Left ventricle myocardium inferior (tissue), 1 donor: ENCODE results near the gene PHEX. TPM values are rescaled to one million over a fixed set of nuclear protein-coding genes. Genes with fewer than 3 reads are reported as not detected.

Experiments used
- DNase-seq: peaks from one replicate; pipeline ENCODE4 v3.0.0-alpha.2; 2020
- H3K27ac ChIP-seq: fragments of 200-600 bp; replicated peaks from 2 replicates; pipeline ENCODE4 v1.8.0; 2021
- H3K27me3 ChIP-seq: fragments of 200-600 bp; 2 replicates; pipeline ENCODE4 v1.8.0; 2021; ENCODE audit warnings: low read depth
- H3K36me3 ChIP-seq: fragments of 200-600 bp; 2 replicates; pipeline ENCODE4 v1.8.0; 2021
- H3K4me1 ChIP-seq: fragments of 200-600 bp; 2 replicates; pipeline ENCODE4 v1.8.0; 2021
- H3K4me3 ChIP-seq: fragments of 200-600 bp; 2 replicates; pipeline ENCODE4 v1.8.0; 2021; ENCODE audit warnings: mild to moderate bottlenecking, moderate library complexity
- H3K9me3 ChIP-seq: fragments of 200-600 bp; replicated peaks from 2 replicates; pipeline ENCODE4 v1.8.0; 2021
- CTCF ChIP-seq: fragments of 200-600 bp; IDR thresholded peaks from 2 replicates; pipeline ENCODE4 v1.8.0; 2021; ENCODE audit warnings: antibody characterized with exemption, mild to moderate bottlenecking, borderline replicate concordance
- intact Hi-C: fragments of 100-400 bp; cut with micrococcal nuclease; formaldehyde crosslinking; loops from one replicate; pipeline ENCODE4 v1.11.0; 2022
- total RNA-seq: library from RNA; stranded (reverse); fragmentation: NEBNext Ultra II Directional; extraction: Animal tissue kit (Norgen Biotek cat#: 25700); gene quantifications from one replicate; pipeline ENCODE4 v1.2.1, GENCODE V29; 2021
- donor health status: DM: no; HTN: yes; CAD: no; lungs with severe emphysema.

The PHEX gene
- total RNA-seq, 1 donor from 2014 or later, result 0.03 TPM

- no peaks in the 10 kb centered on the region for H3K36me3 ChIP-seq
- H3K27ac ChIP-seq, result no peak overlapping the region
- no peak for TF ChIP-seq CTCF
- DNase-seq, result no peak
- H3K27me3 ChIP-seq, result no peaks in the 10 kb centered on the region
- H3K9me3 ChIP-seq, result peaks cover 4% of the 10 kb centered on the region
- no peaks in the 10 kb centered on the region for H3K4me1 ChIP-seq
- no peak overlapping the region for H3K4me3 ChIP-seq
- intact Hi-C loops, result no loop called here
Observed at GRCh38 chrX:22150371-22150770, 118.2 kb downstream of the PHEX start.

- no peak overlapping the region for H3K27ac ChIP-seq
- no peak overlapping the region for H3K4me3 ChIP-seq
- DNase-seq, result no peak
- no peaks in the 10 kb centered on the region for H3K9me3 ChIP-seq
- H3K4me1 ChIP-seq, result no peaks in the 10 kb centered on the region
- TF ChIP-seq CTCF, result no peak
- H3K36me3 ChIP-seq, result no peaks in the 10 kb centered on the region
- no peaks in the 10 kb centered on the region for H3K27me3 ChIP-seq
- intact Hi-C loops, result no loop called here
Observed at GRCh38 chrX:22155126-22155525, 123.0 kb downstream of the PHEX start.

- Histone ChIP-seq H3K36me3 (no peaks in the 10 kb centered on the region), H3K27me3 (no peaks in the 10 kb centered on the region), H3K9me3 (no peaks in the 10 kb centered on the region), H3K4me3 (no peak overlapping the region), H3K27ac (no peak overlapping the region), H3K4me1 (no peaks in the 10 kb centered on the region)
- TF ChIP-seq CTCF, result no peak
- intact Hi-C loops, result no loop called here
- DNase-seq, result no peak
Observed at GRCh38 chrX:22159071-22159470, 126.9 kb downstream of the PHEX start.

GRCh38 chrX:22163326-22163725 is 131.2 kb downstream of the PHEX start:
- intact Hi-C loops, result no loop called here
- H3K36me3 ChIP-seq, result no peaks in the 10 kb centered on the region
- H3K4me3 ChIP-seq, result no peak overlapping the region

GRCh38 chrX:22164770-22165388 is 132.8 kb downstream of the PHEX start:
- intact Hi-C loops, result no loop called here
- TF ChIP-seq CTCF, result no peak
- H3K4me3 ChIP-seq, result no peak overlapping the region
- no peaks in the 10 kb centered on the region for H3K9me3 ChIP-seq
- no peak for DNase-seq
- no peak overlapping the region for H3K27ac ChIP-seq
- no peaks in the 10 kb centered on the region for H3K36me3 ChIP-seq
- H3K27me3 ChIP-seq, result no peaks in the 10 kb centered on the region
- no peaks in the 10 kb centered on the region for H3K4me1 ChIP-seq

More at GRCh38 chrX:22163326-22163725, 131.2 kb downstream of the PHEX start:
- Histone ChIP-seq H3K4me1 (no peaks in the 10 kb centered on the region), H3K27me3 (no peaks in the 10 kb centered on the region), H3K27ac (no peak overlapping the region), H3K9me3 (no peaks in the 10 kb centered on the region)
- no peak for TF ChIP-seq CTCF
- no peak for DNase-seq
